IPS DF 19.7 (cell line): Measurements from ENCODE around the gene CHSY3.
"Not testable (repeated sequence)": the region's sequence is repeated elsewhere in the genome, so short reads cannot be mapped to it uniquely, and the experiment has no call there.

Source experiments
- DNase-seq: peaks from one replicate; pipeline ENCODE4 v3.0.0-alpha.2; 2013; ENCODE audit warnings: low read depth, low spot score

The CHSY3 gene

DNA sequence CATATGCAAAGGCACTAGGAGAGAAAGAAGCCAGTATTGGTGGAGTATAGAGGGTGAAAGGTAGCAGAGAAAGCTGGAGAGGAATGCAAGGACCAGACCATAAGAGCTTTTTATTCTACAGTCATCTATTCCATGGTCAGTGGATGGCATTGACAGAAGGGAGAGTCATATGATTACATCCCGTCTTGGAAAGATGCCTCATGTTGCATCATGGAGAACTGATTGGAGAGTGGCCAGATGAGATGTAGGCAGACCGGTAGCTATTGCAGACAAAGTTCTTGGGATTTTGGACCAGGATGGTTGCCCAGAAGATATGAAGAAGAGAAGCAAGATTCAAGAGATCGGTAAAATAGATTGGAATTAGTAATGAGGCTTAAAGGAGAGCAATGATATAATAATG is 260.7 kb downstream of the CHSY3 start:
- DNase-seq = no peak

GRCh38 chr5:130166839-130167490 is 262.7 kb downstream of the CHSY3 start:
- DNase-seq = peak; percentile 88

DNA sequence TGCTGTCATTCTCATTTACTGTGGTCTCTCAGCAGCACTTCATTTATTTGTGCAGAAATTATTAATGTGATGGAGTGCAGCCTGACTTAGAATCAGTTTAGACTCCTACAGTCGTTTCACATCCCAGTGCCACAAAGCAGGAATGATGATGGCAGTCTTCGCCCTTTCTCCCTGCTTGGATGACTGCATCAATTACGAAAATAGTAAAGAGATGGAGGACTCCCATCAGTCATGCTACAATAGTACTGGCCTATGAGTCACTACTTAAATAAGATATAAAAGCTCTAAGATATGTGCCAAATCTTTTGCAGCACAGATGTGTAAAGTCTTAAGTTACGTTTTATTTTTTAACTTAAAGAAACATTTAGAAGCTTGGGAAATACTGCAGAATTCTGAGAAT is 263.9 kb downstream of the CHSY3 start:
- no peak for DNase-seq

- DNase-seq = no peak
These were observed 267.4 kb downstream of the CHSY3 start for GRCh38 chr5:130171699-130172098.

DNA sequence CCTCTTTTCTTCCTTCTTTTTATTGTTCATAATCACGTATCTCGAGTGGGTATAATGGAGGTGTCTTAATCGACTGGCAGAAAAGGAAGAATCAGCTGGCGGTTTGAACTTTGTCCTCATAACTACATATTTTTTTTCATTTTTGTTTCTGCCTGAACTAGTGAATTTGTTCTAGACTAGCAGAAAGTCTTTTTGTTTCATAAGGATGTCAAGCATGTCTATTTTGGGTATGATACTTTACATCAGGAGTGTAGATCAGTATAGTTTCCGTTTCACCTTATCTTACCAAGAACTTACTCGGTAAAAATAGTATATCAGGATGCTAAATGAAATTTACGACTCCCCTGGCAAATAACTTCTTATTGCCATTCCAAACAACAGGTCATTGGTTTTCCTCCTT is 278.9 kb downstream of the CHSY3 start:
- no peak for DNase-seq

DNA sequence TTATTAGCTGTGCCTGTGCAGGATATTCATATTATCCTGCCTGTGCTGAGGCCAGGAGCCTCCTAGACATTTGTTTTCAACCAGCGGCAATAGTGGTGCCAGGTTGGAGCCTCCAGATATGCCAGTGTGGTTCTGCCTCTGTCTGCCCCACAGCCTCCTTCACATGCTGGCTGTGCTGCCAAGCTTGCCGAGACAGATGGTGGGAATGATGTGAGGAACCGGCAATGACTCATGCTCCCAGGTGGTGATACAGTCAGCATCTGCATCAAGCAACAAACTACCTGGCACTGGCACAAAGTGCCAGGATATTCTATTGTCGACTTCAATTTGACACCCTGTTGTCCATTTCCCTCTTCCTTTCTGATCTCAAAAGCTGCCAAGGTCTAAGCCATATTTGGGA is 285.7 kb downstream of the CHSY3 start:
- DNase-seq = no peak

GRCh38 chr5:130198927-130199326 is 294.7 kb downstream of the CHSY3 start:
- DNase-seq = no peak

DNA sequence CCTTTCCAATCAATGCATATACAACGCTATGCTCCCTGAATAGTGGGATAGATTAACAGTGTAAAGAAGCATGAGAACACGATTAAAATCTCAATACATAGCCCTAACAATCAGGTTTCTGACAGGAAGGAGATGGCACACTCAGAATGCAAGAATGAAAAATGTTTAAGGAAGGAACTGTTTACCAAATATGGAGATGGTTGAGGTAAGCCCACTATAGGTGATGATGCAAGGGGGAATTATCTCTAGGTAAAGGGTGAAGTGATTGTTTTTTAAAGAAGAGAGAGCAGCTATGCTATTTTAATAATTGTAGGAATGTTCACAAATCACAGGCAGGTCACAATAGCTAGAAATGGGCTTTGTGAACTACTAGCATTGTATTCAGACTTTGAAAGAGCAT is 302.4 kb downstream of the CHSY3 start:
- DNase-seq = no peak

- DNase-seq = no peak
These were observed 309.3 kb downstream of the CHSY3 start for GRCh38 chr5:130213607-130214006.

DNA sequence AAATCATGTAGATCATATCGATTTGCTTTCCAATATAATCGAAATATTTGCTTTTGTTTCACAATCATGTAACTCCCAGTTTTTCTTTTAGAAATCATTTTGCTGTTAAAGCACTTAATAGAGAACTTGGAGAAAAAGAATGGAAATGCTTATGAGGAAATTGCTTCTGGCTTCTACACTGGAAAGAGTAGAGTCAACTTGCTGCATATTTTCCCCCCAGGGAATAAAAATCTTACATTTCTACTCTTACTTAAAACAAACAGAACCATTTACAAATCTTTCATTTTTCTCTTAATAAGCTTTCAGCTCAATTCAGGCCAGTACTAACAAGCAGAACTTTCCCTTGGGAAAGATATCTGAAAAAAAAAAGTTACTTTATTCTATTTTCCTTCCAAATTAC is 312.0 kb downstream of the CHSY3 start:
- no peak for DNase-seq

DNA sequence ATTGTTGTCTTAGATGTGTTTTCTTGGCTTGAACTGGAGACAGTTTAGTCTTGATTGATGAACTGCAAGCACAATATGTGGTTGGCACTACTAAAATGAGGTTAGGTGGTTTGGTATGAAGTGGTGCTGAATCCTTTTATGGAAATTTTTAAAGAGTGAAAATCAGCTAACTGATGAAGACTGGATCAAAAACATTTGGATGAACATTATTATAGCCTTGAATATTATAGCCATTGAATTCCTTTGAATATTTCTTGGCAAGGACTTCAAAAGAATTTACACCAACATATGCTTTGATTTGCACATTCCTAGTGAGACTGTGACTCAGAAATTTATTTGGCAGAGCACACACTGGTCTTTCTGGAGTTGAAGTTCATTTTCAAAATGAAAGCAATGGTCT is 318.3 kb downstream of the CHSY3 start:
- DNase-seq = no peak

- DNase-seq = not testable (repeated sequence)
These were observed 322.3 kb downstream of the CHSY3 start for GRCh38 chr5:130226556-130226955.

DNA sequence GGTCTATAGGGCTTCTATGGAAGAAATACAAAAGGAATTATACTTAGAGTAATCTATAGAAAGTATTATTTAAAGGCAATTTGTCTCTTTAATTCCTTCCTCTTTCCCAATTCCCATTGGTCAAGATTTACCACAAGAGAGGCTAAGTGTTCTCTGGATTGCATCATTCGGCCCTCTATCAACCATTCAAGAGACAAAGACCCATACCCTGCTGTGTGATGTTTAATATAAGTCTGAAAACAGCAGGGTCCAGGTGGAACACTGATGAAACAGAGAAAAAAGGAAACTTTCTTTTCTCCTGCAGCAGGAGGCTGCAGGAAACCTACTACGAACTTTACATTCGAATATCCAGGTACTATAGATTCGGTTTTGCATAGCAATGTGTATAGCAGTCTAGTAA is 323.4 kb downstream of the CHSY3 start:
- DNase-seq = no peak

DNA sequence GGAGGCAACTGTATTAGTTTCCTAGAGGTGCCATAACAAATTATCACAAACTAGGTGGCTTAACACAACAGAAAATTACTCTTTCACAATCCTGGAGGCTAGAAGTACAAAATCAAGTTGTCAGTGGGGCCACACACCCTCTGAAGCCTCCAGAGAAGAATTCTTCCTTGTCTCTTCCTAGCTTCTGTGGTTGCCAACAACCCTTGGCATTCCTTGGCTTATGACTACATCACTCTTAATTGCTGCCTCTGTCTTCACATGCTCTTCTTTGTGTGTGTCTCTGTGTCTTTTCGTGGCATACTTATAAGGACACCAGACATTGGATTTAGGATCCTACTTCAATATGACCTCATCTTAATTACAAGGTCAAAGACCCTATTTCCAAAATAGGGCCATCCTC is 327.5 kb downstream of the CHSY3 start:
- DNase-seq = no peak

DNA sequence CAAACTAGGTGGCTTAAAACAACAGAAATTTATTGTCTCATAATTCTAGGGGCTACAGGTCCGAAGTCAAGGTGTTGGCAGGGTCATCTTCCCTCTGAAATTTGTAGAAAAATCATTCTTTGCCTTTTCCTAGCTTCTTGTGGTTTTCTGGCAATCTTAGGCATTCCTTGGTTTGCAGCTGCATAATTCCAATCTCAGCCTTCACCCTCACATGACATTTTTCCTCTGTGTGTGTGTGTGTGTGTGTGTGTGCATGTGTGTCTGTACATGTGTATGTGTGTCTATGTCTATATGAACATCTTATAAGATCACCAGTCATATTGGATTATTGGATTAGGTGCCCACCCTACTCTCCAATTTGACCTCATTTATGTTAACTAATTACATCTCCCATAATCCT is 330.6 kb downstream of the CHSY3 start:
- DNase-seq = no peak
